ENCODE results near the gene MT1F. TPM values are rescaled to one million over a fixed set of nuclear protein-coding genes. Genes with fewer than 3 reads are reported as not detected.

Gene MT1F
- total and polyA plus RNA-seq, 9 of the 15 experiments (the other 6 are each of a cell fraction or from before 2014, with no cell fraction given) = 0.18 to 0.68 (median 0.29) TPM; not detected in 5

DNA sequence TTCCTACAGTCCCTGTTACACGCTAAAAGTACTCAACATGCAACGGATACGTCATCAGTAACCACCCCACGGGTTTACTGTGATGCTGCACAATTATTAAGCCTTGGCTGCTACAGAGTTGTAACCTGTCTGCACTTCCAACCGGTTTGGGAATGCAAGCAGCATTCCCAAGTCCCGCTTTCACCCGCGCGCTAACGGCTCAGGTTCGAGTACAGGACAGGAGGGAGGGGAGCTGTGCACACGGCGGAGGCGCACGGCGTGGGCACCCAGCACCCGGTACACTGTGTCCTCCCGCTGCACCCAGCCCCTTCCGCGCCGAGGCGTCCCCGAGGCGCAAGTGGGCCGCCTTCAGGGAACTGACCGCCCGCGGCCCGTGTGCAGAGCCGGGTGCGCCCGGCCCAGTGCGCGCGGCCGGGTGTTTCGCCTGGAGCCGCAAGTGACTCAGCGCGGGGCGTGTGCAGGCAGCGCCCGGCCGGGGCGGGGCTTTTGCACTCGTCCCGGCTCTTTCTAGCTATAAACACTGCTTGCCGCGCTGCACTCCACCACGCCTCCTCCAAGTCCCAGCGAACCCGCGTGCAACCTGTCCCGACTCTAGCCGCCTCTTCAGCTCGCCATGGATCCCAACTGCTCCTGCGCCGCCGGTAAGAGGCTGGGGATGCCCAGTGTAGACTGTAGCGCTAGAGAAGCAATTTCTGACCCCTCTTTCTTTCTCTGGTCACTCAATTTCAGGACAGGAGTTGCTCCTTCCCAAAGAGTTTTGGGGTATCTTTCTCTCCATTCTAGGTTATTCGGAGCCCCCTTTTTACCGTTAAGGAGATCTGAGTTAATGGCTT, 49.5 kb upstream of the MT1F start, which contains the start of gene MT2A (continued):
- TF ChIP-seq, protein P1, sequence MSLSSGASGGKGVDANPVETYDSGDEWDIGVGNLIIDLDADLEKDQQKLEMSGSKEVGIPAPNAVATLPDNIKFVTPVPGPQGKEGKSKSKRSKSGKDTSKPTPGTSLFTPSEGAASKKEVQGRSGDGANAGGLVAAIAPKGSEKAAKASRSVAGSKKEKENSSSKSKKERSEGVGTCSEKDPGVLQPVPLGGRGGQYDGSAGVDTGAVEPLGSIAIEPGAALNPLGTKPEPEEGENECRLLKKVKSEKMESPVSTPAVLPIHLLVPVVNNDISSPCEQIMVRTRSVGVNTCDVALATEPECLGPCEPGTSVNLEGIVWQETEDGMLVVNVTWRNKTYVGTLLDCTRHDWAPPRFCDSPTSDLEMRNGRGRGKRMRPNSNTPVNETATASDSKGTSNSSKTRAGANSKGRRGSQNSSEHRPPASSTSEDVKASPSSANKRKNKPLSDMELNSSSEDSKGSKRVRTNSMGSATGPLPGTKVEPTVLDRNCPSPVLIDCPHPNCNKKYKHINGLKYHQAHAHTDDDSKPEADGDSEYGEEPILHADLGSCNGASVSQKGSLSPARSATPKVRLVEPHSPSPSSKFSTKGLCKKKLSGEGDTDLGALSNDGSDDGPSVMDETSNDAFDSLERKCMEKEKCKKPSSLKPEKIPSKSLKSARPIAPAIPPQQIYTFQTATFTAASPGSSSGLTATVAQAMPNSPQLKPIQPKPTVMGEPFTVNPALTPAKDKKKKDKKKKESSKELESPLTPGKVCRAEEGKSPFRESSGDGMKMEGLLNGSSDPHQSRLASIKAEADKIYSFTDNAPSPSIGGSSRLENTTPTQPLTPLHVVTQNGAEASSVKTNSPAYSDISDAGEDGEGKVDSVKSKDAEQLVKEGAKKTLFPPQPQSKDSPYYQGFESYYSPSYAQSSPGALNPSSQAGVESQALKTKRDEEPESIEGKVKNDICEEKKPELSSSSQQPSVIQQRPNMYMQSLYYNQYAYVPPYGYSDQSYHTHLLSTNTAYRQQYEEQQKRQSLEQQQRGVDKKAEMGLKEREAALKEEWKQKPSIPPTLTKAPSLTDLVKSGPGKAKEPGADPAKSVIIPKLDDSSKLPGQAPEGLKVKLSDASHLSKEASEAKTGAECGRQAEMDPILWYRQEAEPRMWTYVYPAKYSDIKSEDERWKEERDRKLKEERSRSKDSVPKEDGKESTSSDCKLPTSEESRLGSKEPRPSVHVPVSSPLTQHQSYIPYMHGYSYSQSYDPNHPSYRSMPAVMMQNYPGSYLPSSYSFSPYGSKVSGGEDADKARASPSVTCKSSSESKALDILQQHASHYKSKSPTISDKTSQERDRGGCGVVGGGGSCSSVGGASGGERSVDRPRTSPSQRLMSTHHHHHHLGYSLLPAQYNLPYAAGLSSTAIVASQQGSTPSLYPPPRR (CRISPR knock-in tag; IDR thresholded peaks at IDR 0.05; ENCODE audit: borderline replicate concordance) = no peak
- TF ChIP-seq, protein P2, sequence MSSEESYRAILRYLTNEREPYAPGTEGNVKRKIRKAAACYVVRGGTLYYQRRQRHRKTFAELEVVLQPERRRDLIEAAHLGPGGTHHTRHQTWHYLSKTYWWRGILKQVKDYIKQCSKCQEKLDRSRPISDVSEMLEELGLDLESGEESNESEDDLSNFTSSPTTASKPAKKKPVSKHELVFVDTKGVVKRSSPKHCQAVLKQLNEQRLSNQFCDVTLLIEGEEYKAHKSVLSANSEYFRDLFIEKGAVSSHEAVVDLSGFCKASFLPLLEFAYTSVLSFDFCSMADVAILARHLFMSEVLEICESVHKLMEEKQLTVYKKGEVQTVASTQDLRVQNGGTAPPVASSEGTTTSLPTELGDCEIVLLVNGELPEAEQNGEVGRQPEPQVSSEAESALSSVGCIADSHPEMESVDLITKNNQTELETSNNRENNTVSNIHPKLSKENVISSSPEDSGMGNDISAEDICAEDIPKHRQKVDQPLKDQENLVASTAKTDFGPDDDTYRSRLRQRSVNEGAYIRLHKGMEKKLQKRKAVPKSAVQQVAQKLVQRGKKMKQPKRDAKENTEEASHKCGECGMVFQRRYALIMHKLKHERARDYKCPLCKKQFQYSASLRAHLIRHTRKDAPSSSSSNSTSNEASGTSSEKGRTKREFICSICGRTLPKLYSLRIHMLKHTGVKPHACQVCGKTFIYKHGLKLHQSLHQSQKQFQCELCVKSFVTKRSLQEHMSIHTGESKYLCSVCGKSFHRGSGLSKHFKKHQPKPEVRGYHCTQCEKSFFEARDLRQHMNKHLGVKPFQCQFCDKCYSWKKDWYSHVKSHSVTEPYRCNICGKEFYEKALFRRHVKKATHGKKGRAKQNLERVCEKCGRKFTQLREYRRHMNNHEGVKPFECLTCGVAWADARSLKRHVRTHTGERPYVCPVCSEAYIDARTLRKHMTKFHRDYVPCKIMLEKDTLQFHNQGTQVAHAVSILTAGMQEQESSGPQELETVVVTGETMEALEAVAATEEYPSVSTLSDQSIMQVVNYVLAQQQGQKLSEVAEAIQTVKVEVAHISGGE (CRISPR knock-in tag; IDR thresholded peaks at IDR 0.05) = peak in 1 of 3 experiments; percentile 58; a peak in 1 of 6 replicates
- TF ChIP-seq, protein P3, sequence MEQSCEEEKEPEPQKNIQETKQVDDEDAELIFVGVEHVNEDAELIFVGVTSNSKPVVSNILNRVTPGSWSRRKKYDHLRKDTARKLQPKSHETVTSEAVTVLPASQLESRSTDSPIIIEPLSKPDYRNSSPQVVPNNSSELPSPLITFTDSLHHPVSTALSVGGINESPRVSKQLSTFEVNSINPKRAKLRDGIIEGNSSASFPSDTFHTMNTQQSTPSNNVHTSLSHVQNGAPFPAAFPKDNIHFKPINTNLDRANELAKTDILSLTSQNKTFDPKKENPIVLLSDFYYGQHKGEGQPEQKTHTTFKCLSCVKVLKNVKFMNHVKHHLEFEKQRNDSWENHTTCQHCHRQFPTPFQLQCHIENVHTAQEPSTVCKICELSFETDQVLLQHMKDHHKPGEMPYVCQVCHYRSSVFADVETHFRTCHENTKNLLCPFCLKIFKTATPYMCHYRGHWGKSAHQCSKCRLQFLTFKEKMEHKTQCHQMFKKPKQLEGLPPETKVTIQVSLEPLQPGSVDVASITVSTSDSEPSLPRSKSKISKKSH (CRISPR knock-in tag; IDR thresholded peaks at IDR 0.05) = no peak
- TF ChIP-seq, protein P4, sequence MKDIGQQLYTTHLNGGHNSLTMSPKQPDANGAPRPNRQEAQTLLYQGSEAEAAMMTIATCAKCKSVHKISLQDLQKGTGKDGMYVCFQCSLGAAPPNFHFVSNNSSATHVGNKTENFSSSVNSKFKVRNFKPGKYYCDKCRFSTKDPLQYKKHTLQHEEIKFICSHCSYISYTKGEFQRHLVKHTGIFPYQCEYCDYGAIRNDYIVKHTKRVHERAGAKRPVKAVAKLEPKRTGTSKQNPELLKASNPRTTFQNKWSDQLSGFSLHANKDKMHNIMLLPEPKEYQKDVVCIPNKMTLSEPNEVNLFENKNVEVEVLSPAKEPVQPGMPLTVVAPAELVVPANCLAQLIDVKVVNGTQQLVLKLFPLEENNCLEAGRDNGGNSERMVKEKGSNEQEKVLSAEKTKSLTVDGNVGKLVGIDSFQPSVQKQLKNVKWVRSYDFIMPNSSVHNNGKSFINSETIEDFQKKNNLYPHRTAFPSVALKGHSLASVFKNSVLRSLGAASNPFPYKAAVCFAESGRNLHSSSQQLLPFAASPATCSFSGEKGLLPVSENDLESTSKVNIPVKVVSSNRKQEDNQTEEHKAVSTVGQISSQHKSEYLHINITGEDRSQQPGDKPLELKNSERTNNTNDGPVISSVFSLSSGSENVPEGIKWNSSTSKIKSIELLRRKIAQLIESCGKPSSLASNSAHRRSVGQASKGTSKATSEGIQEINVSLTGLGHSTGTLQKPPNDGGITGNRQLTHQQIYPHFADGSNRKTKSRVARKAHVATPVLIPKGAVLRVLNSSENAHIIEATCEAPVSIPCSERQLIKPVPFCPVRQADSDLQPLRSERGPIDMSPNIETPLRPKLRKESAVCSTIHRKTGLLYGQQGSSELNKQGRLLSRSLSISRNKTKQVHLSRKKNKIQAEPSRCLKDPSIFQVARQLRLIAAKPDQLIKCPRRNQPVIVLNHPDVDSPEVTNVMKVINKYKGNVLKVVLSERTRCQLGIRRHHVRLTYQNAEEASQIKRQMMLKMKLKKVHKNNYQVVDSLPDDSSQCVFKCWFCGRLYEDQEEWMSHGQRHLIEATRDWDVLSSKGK (CRISPR knock-in tag; IDR thresholded peaks at IDR 0.05) = no peak
- no peak for TF ChIP-seq ZNF436 (CRISPR knock-in tag; IDR thresholded peaks at IDR 0.05)
- TF ChIP-seq, protein P5, sequence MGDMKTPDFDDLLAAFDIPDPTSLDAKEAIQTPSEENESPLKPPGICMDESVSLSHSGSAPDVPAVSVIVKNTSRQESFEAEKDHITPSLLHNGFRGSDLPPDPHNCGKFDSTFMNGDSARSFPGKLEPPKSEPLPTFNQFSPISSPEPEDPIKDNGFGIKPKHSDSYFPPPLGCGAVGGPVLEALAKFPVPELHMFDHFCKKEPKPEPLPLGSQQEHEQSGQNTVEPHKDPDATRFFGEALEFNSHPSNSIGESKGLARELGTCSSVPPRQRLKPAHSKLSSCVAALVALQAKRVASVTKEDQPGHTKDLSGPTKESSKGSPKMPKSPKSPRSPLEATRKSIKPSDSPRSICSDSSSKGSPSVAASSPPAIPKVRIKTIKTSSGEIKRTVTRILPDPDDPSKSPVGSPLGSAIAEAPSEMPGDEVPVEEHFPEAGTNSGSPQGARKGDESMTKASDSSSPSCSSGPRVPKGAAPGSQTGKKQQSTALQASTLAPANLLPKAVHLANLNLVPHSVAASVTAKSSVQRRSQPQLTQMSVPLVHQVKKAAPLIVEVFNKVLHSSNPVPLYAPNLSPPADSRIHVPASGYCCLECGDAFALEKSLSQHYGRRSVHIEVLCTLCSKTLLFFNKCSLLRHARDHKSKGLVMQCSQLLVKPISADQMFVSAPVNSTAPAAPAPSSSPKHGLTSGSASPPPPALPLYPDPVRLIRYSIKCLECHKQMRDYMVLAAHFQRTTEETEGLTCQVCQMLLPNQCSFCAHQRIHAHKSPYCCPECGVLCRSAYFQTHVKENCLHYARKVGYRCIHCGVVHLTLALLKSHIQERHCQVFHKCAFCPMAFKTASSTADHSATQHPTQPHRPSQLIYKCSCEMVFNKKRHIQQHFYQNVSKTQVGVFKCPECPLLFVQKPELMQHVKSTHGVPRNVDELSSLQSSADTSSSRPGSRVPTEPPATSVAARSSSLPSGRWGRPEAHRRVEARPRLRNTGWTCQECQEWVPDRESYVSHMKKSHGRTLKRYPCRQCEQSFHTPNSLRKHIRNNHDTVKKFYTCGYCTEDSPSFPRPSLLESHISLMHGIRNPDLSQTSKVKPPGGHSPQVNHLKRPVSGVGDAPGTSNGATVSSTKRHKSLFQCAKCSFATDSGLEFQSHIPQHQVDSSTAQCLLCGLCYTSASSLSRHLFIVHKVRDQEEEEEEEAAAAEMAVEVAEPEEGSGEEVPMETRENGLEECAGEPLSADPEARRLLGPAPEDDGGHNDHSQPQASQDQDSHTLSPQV (IDR thresholded peaks at IDR 0.05) = peak; percentile 58
